HL-60 (cell line): ENCODE measurements around the gene INTS1.

Source experiments
- DNase-seq, 2 experiments: peaks; one replicate each; pipeline ENCODE4 v3.0.0-alpha.2; 2010 to 2020; ENCODE audit warnings: low read depth in 1 of 2, low spot score in 1 of 2
- H3K27ac ChIP-seq: fragments of 250-450 bp; sonication (Bioruptor Pico); replicated peaks from 2 replicates; pipeline ENCODE4 v1.5.1; 2020; ENCODE audit warnings: mild to moderate bottlenecking, moderate library complexity
- H3K27me3 ChIP-seq: fragments of 250-450 bp; sonication (Bioruptor Pico); 2 replicates; pipeline ENCODE4 v1.5.1; 2021; ENCODE audit warnings: mild to moderate bottlenecking, moderate library complexity; ENCODE audit not compliant: insufficient read depth, poor library complexity, severe bottlenecking
- H3K4me3 ChIP-seq: replicated peaks from 2 replicates; pipeline ENCODE4 v1.5.1; 2011; ENCODE audit warnings: mild to moderate bottlenecking, control low read depth, low read length; ENCODE audit not compliant: insufficient read depth
- GABPA ChIP-seq: IDR thresholded peaks from 2 replicates; pipeline ENCODE4 v1.6.1; 2012; ENCODE audit warnings: low read depth
- POLR2AphosphoS5 ChIP-seq: IDR thresholded peaks from 2 replicates; pipeline ENCODE4 v1.6.1; 2012; ENCODE audit warnings: low read depth
- SPI1 ChIP-seq: IDR thresholded peaks from 2 replicates; pipeline ENCODE4 v1.6.1; 2012; ENCODE audit warnings: low read depth, mild to moderate bottlenecking, borderline replicate concordance
- TF ChIP-seq, protein P1 (sequence below): IDR thresholded peaks from 2 replicates; pipeline ENCODE4 v1.6.1; 2012; ENCODE audit warnings: low read depth; ENCODE audit not compliant: insufficient replicate concordance
- TF ChIP-seq, protein P2 (sequence below): IDR thresholded peaks from one replicate; pipeline ENCODE4 v1.5.1; 2011; ENCODE audit warnings: low read length, control low read depth, inconsistent platforms; ENCODE audit not compliant: insufficient read depth

INTS1 gene

DNA sequence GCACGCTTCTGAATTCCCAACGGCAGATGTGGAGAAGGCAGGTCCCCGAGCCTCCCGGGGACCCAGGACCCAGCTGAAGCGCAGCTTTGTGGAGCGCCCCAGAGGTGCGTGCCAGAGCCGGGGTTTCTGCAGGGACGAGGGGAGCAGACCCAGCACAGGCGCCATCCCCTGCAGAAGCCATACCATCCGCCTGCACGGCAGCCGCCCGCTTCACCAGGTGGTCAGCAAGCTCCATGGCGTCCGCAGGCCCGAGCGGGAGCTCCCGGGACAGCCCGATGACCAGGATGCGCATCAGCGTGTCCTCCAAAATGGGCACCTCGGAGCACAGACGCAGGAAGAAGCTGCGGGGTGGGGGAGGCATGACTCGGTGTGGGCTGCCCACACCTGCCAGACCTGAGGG lies 10.6 kb downstream of the INTS1 start:
- Histone ChIP-seq H3K4me3 (no peak overlapping the region), H3K27ac (no peak overlapping the region), H3K27me3 (no peaks in the 10 kb centered on the region)
- DNase-seq = no peak
- TF ChIP-seq, protein P1, sequence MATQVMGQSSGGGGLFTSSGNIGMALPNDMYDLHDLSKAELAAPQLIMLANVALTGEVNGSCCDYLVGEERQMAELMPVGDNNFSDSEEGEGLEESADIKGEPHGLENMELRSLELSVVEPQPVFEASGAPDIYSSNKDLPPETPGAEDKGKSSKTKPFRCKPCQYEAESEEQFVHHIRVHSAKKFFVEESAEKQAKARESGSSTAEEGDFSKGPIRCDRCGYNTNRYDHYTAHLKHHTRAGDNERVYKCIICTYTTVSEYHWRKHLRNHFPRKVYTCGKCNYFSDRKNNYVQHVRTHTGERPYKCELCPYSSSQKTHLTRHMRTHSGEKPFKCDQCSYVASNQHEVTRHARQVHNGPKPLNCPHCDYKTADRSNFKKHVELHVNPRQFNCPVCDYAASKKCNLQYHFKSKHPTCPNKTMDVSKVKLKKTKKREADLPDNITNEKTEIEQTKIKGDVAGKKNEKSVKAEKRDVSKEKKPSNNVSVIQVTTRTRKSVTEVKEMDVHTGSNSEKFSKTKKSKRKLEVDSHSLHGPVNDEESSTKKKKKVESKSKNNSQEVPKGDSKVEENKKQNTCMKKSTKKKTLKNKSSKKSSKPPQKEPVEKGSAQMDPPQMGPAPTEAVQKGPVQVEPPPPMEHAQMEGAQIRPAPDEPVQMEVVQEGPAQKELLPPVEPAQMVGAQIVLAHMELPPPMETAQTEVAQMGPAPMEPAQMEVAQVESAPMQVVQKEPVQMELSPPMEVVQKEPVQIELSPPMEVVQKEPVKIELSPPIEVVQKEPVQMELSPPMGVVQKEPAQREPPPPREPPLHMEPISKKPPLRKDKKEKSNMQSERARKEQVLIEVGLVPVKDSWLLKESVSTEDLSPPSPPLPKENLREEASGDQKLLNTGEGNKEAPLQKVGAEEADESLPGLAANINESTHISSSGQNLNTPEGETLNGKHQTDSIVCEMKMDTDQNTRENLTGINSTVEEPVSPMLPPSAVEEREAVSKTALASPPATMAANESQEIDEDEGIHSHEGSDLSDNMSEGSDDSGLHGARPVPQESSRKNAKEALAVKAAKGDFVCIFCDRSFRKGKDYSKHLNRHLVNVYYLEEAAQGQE = no peak
- TF ChIP-seq POLR2AphosphoS5 = no peak
- no peak for TF ChIP-seq SPI1
- no peak for TF ChIP-seq GABPA
- TF ChIP-seq, protein P2, sequence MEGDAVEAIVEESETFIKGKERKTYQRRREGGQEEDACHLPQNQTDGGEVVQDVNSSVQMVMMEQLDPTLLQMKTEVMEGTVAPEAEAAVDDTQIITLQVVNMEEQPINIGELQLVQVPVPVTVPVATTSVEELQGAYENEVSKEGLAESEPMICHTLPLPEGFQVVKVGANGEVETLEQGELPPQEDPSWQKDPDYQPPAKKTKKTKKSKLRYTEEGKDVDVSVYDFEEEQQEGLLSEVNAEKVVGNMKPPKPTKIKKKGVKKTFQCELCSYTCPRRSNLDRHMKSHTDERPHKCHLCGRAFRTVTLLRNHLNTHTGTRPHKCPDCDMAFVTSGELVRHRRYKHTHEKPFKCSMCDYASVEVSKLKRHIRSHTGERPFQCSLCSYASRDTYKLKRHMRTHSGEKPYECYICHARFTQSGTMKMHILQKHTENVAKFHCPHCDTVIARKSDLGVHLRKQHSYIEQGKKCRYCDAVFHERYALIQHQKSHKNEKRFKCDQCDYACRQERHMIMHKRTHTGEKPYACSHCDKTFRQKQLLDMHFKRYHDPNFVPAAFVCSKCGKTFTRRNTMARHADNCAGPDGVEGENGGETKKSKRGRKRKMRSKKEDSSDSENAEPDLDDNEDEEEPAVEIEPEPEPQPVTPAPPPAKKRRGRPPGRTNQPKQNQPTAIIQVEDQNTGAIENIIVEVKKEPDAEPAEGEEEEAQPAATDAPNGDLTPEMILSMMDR = no peak

DNA sequence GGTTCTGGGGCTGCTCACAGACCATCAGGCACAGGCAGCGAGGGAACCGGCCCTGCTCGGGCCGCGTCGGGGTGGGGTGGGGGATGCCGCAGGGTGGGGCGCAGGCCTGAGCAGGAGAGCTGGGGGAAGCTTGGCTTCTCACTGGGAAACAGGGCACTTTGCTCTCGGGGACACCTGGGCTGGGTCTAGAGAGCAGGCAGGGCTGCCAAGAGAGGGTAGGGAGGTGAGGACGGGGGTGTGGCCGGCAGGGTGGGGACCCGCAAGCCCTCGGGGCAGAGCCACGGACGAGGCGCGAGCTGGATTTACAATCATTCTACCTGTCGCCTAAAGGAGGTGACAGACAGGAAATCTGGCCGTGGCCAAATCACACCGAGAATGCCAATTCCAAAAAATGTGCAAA lies 11.1 kb downstream of the INTS1 start:
- TF ChIP-seq SPI1 = no peak
- TF ChIP-seq, protein P2 = no peak
- no peak for TF ChIP-seq GABPA
- TF ChIP-seq, protein P1 = no peak
- no peak for TF ChIP-seq POLR2AphosphoS5
- H3K27me3 ChIP-seq = no peaks in the 10 kb centered on the region
- no peak overlapping the region for H3K4me3 ChIP-seq
- H3K27ac ChIP-seq = no peak overlapping the region
- DNase-seq = no peak

DNA sequence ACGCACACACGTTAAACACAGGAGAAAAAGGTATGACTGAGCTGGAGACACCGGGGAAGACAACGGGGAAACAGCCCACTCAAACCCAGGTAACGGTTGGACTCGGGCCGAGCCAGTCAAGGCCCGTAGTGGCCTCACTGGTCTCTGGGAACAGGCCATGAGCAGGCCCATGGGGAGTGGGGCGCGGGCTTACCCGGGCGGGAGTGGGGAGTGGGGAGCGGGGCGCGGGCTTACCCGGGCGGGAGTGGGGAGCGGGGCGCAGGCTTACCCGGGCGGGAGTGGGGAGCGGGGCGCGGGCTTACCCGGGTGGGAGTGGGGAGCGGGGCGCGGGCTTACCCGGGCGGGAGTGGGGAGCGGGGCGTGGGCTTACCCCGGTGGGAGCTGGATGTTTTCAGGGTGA lies 11.5 kb downstream of the INTS1 start:
- TF ChIP-seq, protein P2 = no peak
- TF ChIP-seq GABPA (no peak), SPI1 (no peak), POLR2AphosphoS5 (no peak)
- TF ChIP-seq, protein P1 = no peak
- Histone ChIP-seq H3K27me3 (no peaks in the 10 kb centered on the region), H3K27ac (no peak overlapping the region), H3K4me3 (no peak overlapping the region)
- no peak for DNase-seq
